ENCODE measurements around the gene P2RX3.
A peak's percentile ranks its signal among the peaks of the same experiment; 100 is the strongest.

P2RX3 gene

DNA sequence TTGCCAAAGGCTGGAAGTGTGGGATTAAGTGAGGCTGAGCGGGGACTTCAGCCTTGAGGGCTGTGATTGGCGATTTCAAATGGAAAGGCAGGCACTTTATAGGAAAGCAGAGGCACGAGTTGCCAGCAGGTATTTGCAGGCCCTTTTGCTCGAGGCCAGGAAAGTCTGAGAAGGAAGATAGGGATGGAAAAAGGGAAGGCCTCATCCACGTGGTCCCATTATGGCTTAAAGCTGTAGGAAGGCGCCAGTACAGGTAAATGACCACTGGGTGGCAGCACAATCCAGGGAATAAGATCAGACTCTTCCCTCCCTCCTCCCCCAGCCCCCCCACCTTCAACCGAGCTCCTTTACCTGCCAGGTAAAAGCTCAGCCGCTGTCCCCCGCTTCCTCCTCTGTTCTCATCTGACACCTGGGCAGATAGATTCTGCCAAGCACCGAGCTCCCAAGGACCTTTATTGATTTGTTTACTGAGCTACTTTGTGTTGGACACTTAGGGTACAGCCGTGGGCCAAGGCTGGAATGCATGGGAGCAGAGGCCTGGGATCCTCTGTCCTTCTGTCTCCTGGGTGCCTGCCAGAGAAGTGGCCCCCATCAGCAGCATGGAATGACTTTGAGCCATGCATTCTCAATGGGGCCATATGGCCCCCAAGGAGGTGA is 7.5 kb downstream of the P2RX3 start:
- Histone ChIP-seq H3K9me3 (replicated peaks; ENCODE audit: low read length) (no peaks in the 10 kb centered on the region), H3K27me3 (ENCODE audit: control insufficient read depth, insufficient read depth, low read length) (peaks cover 6% of the 10 kb centered on the region), H3K36me3 (ENCODE audit: insufficient read depth, low read length) (no peaks in the 10 kb centered on the region), H3K4me2 (ENCODE audit: low read length) (no peak overlapping the region), H3K4me3 (ENCODE audit: low read length) (no peak overlapping the region), H3K4me1 (ENCODE audit: control insufficient read depth, insufficient read depth, low read length) (peaks cover 7% of the 10 kb centered on the region), H3K9ac (ENCODE audit: low read depth, low read length) (peak overlapping the region; percentile 22)

DNA sequence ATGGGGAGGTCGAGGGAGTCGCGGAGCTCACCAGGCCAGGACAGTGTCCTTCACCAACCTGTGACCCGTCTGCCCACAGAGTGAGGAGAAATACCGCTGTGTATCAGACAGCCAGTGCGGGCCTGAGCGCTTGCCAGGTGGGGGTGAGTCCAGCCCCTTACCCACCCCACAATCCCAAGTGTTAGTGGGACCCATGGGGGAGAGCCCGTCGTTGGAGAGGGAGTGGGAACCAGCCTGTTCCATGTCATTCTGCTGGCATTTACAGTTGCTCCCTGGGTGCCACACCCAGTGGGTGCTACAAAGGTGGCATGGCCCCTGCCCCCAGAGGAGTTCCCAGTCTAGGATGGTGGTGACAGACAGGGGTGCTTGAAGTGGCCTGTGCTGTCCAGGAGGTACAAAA is 9.2 kb downstream of the P2RX3 start:
- no peaks in the 10 kb centered on the region for H3K27me3 ChIP-seq (ENCODE audit: control insufficient read depth, insufficient read depth, low read length)
- H3K9me3 ChIP-seq (replicated peaks; ENCODE audit: low read length) = peaks cover 4% of the 10 kb centered on the region
- H3K36me3 ChIP-seq (ENCODE audit: insufficient read depth, low read length) = no peaks in the 10 kb centered on the region
- H3K4me3 ChIP-seq (ENCODE audit: low read length) = no peak overlapping the region
- no peak overlapping the region for H3K9ac ChIP-seq (ENCODE audit: low read depth, low read length)
- peaks cover 7% of the 10 kb centered on the region for H3K4me1 ChIP-seq (ENCODE audit: control insufficient read depth, insufficient read depth, low read length)
- H3K4me2 ChIP-seq (ENCODE audit: low read length) = no peak overlapping the region

GRCh38 chr11:57348052-57348451 is 9.9 kb downstream of the P2RX3 start:
- Histone ChIP-seq H3K27me3 (ENCODE audit: control insufficient read depth, insufficient read depth, low read length) (peaks cover 5% of the 10 kb centered on the region), H3K9ac (ENCODE audit: low read depth, low read length) (no peak overlapping the region), H3K36me3 (ENCODE audit: insufficient read depth, low read length) (no peaks in the 10 kb centered on the region)

DNA sequence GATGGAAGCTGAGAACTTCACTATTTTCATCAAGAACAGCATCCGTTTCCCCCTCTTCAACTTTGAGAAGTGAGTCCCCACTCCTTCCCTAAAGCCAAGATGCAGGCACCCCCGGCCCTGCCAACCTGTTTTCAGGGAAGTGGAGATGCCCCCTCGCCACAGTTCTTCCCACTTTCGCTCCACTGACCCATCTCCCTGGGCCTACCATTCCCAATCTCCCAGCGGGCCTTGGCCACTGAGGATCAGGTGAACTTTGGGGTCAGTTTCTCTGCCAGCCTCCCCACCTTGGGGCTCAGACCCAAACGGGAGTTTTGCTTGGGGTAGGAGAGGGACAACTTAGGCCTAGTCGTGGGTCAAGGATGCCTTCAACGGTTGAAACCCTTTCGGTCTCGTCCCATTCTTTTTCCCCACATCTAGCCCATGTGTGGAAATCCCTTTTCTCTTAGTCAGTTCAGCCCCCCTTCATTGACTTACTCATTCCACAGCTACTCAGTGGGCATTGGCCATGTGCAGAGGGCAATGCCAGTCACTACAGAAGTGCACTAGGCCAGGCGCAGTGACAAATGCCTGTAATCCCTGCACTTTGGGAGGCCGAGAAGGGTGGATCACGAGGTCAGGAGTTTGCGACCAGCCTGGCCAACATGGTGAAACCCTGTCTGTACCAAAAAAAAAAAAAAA is 10.6 kb downstream of the P2RX3 start:
- peaks cover 12% of the 10 kb centered on the region for H3K27me3 ChIP-seq (ENCODE audit: control insufficient read depth, insufficient read depth, low read length)
- H3K4me3 ChIP-seq (ENCODE audit: low read length) = no peak overlapping the region
- peaks cover 4% of the 10 kb centered on the region for H3K9me3 ChIP-seq (replicated peaks; ENCODE audit: low read length)
- no peak overlapping the region for H3K4me2 ChIP-seq (ENCODE audit: low read length)
- H3K9ac ChIP-seq (ENCODE audit: low read depth, low read length) = no peak overlapping the region
- H3K4me1 ChIP-seq (ENCODE audit: control insufficient read depth, insufficient read depth, low read length) = peaks cover 7% of the 10 kb centered on the region
- H3K36me3 ChIP-seq (ENCODE audit: insufficient read depth, low read length) = no peaks in the 10 kb centered on the region

More at GRCh38 chr11:57348052-57348451, 9.9 kb downstream of the P2RX3 start:
- Histone ChIP-seq H3K4me2 (ENCODE audit: low read length) (no peak overlapping the region), H3K4me1 (ENCODE audit: control insufficient read depth, insufficient read depth, low read length) (peaks cover 7% of the 10 kb centered on the region), H3K9me3 (replicated peaks; ENCODE audit: low read length) (peaks cover 4% of the 10 kb centered on the region), H3K4me3 (ENCODE audit: low read length) (no peak overlapping the region)

GRCh38 chr11:57349491-57350274 is 11.5 kb downstream of the P2RX3 start:
- Histone ChIP-seq H3K9ac (ENCODE audit: low read depth, low read length) (no peak overlapping the region), H3K9me3 (replicated peaks; ENCODE audit: low read length) (peaks cover 4% of the 10 kb centered on the region), H3K27me3 (ENCODE audit: control insufficient read depth, insufficient read depth, low read length) (peaks cover 21% of the 10 kb centered on the region), H3K4me2 (ENCODE audit: low read length) (peak overlapping the region; percentile 59), H3K36me3 (ENCODE audit: insufficient read depth, low read length) (no peaks in the 10 kb centered on the region), H3K4me1 (ENCODE audit: control insufficient read depth, insufficient read depth, low read length) (peaks cover 7% of the 10 kb centered on the region), H3K4me3 (ENCODE audit: low read length) (no peak overlapping the region)

DNA sequence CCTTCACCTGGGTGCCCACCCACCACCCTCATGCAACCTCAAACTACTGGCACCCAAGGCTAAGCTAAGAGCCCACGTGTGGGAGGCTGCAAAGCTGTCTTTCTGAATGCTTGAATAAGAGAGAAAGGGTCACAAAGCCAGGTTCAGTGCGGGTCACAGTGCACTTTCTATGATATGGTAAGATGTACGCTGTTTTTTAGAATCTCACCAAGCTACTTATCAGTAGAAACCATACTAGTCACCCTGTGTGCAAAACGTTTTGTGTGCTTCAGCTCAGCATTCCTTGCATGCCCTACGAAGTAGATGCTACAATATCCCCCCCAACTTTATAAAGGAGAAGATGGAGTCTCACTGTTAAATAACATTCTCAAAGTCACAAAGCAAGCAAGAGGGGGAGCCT is 14.9 kb downstream of the P2RX3 start:
- Histone ChIP-seq H3K4me2 (ENCODE audit: low read length) (no peak overlapping the region), H3K27me3 (ENCODE audit: control insufficient read depth, insufficient read depth, low read length) (peaks cover 33% of the 10 kb centered on the region), H3K9ac (ENCODE audit: low read depth, low read length) (no peak overlapping the region), H3K36me3 (ENCODE audit: insufficient read depth, low read length) (no peaks in the 10 kb centered on the region), H3K9me3 (replicated peaks; ENCODE audit: low read length) (peaks cover 4% of the 10 kb centered on the region), H3K4me3 (ENCODE audit: low read length) (no peak overlapping the region), H3K4me1 (ENCODE audit: control insufficient read depth, insufficient read depth, low read length) (peaks cover 7% of the 10 kb centered on the region)

GRCh38 chr11:57353446-57353845 is 15.3 kb downstream of the P2RX3 start:
- Histone ChIP-seq H3K4me1 (ENCODE audit: control insufficient read depth, insufficient read depth, low read length) (peaks cover 7% of the 10 kb centered on the region), H3K9ac (ENCODE audit: low read depth, low read length) (no peak overlapping the region), H3K4me2 (ENCODE audit: low read length) (no peak overlapping the region), H3K36me3 (ENCODE audit: insufficient read depth, low read length) (no peaks in the 10 kb centered on the region), H3K27me3 (ENCODE audit: control insufficient read depth, insufficient read depth, low read length) (peaks cover 35% of the 10 kb centered on the region), H3K9me3 (replicated peaks; ENCODE audit: low read length) (peaks cover 4% of the 10 kb centered on the region), H3K4me3 (ENCODE audit: low read length) (no peak overlapping the region)

DNA sequence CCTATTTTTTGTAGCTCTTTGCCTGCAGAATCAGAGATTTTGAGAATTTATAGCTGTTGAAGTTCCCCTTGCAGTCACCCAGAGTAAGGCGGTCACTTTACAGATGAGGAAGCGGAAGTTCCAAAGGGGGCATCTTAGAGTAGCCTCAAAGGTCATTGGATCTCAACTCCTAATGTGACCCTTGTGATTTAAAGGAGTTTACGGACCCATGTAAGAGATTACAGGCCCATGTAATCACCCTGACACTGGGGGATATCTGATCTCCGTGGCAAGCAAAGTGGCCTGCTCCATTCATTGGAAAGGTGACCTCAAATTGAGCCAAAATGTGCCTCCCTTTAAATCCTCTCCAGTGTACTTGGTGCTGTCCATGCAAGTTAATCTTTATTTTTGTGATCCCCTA is 15.7 kb downstream of the P2RX3 start:
- no peaks in the 10 kb centered on the region for H3K36me3 ChIP-seq (ENCODE audit: insufficient read depth, low read length)
- H3K9me3 ChIP-seq (replicated peaks; ENCODE audit: low read length) = peaks cover 4% of the 10 kb centered on the region
- H3K27me3 ChIP-seq (ENCODE audit: control insufficient read depth, insufficient read depth, low read length) = peaks cover 37% of the 10 kb centered on the region
- H3K9ac ChIP-seq (ENCODE audit: low read depth, low read length) = no peak overlapping the region
- no peak overlapping the region for H3K4me3 ChIP-seq (ENCODE audit: low read length)
- H3K4me2 ChIP-seq (ENCODE audit: low read length) = no peak overlapping the region
- peaks cover 7% of the 10 kb centered on the region for H3K4me1 ChIP-seq (ENCODE audit: control insufficient read depth, insufficient read depth, low read length)

DNA sequence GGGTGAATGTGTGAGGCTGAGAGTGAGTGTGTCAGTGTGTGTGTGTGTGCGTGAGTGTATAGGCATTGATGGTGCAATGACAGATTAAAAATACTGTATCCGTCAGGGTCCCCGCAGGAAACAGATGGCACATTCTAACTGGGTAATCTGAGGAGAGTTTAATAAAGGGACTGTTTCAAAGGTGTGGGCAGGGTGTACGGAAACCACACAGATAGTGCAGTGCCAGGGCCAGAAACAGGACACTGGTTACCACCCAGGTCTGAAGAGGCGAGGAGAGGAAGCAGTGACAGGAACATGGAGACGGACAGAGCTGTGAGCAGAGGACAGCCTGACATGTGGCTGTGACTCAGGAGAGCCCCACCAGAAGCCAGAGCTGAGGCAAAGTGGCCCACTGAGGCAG is 16.5 kb downstream of the P2RX3 start:
- Histone ChIP-seq H3K9me3 (replicated peaks; ENCODE audit: low read length) (peaks cover 4% of the 10 kb centered on the region), H3K4me1 (ENCODE audit: control insufficient read depth, insufficient read depth, low read length) (peaks cover 3% of the 10 kb centered on the region), H3K4me2 (ENCODE audit: low read length) (no peak overlapping the region), H3K9ac (ENCODE audit: low read depth, low read length) (no peak overlapping the region), H3K36me3 (ENCODE audit: insufficient read depth, low read length) (no peaks in the 10 kb centered on the region), H3K27me3 (ENCODE audit: control insufficient read depth, insufficient read depth, low read length) (peaks cover 46% of the 10 kb centered on the region), H3K4me3 (ENCODE audit: low read length) (no peak overlapping the region)

- Histone ChIP-seq H3K4me3 (ENCODE audit: low read length) (no peak overlapping the region), H3K27me3 (ENCODE audit: control insufficient read depth, insufficient read depth, low read length) (peaks cover 55% of the 10 kb centered on the region), H3K4me1 (ENCODE audit: control insufficient read depth, insufficient read depth, low read length) (no peaks in the 10 kb centered on the region), H3K9ac (ENCODE audit: low read depth, low read length) (no peak overlapping the region), H3K4me2 (ENCODE audit: low read length) (no peak overlapping the region), H3K9me3 (replicated peaks; ENCODE audit: low read length) (no peaks in the 10 kb centered on the region), H3K36me3 (ENCODE audit: insufficient read depth, low read length) (no peaks in the 10 kb centered on the region)
Observed at GRCh38 chr11:57356268-57356667, 18.1 kb downstream of the P2RX3 start.

DNA sequence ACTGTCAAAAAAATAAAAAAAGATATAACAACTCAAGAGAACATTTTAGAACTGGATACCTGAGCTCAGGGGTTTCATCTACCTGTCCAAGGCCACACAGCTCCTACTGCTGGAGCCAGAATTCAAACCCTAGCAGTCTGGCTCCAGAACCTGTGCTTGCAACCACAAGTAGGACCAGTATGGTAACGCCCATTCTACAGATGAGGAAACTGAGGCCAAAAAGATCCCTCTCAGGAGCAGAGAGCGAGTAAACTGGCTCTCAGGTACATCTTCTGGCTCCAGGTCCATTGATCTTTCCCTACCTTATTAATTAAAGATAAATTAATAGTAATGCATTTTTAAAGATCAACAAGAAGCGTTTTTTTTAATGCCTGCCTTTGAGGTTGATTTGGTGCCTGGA is 19.2 kb downstream of the P2RX3 start:
- H3K4me1 ChIP-seq (ENCODE audit: control insufficient read depth, insufficient read depth, low read length) = no peaks in the 10 kb centered on the region

More for the DNA sequence above, 19.2 kb downstream of the P2RX3 start:
- H3K9me3 ChIP-seq (replicated peaks; ENCODE audit: low read length) = no peaks in the 10 kb centered on the region
- no peak overlapping the region for H3K9ac ChIP-seq (ENCODE audit: low read depth, low read length)
- H3K27me3 ChIP-seq (ENCODE audit: control insufficient read depth, insufficient read depth, low read length) = peaks cover 59% of the 10 kb centered on the region
- no peak overlapping the region for H3K4me3 ChIP-seq (ENCODE audit: low read length)
- no peaks in the 10 kb centered on the region for H3K36me3 ChIP-seq (ENCODE audit: insufficient read depth, low read length)
- no peak overlapping the region for H3K4me2 ChIP-seq (ENCODE audit: low read length)

Data from skeletal muscle satellite cell (primary cell).